ENCODE measurements around the gene ICAM3.
"Not testable (repeated sequence)": the region's sequence is repeated elsewhere in the genome, so short reads cannot be mapped to it uniquely, and the experiment has no call there.

The ICAM3 gene

GRCh38 chr19:10339380-10339960, at the start of gene ICAM3:
Gene ICAM3, minus strand, starts transcription at chr19:10339624. Its CDS starts 10 bp downstream, at chr19:10339614.
- DNase-seq, result no peak

GRCh38 chr19:10388957-10389356, 49.5 kb upstream of the ICAM3 start:
- peak; percentile 43 to 87 for DNase-seq

DNA sequence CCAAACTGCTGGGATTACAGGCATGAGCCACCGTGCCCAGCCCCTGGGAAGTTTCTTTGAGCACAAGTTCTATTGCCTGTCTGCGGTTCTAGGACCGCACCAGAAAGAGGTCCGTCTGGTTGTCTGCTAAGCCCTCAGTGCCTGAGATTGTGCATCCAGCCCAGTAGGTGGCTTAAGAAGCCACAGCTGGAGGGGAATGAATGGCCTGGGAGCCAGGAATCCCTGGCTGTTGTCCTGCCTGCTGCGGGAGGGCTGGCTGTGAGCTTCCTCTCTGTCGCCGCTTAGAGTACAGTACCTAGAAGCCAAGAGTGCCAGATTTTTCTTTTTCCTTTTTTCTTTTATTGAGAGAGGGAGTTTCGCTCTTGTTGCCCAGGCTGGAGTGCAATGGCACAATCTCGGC, 45.2 kb upstream of the ICAM3 start:
- DNase-seq, result no peak

DNA sequence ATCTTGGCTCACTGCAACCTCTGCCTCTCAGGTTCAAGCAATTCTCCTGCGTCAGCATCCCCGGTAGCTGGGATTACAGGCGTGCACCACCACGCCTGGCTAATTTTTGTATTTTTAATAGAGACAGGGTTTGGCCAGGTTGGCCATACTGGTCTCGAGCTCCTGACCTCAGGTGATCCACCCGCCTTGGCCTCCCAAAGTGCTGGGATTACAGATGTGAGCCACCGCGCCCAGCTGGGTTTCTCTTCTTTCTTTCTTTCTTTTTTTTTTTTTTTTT, 43.7 kb upstream of the ICAM3 start:
- not testable (repeated sequence) for DNase-seq

GRCh38 chr19:10380313-10381102, 41.1 kb upstream of the ICAM3 start, which contains the start of gene TYK2:
Gene TYK2, minus strand, starts transcription at chr19:10380572. Its CDS starts 2,166 bp downstream, at chr19:10378406.
- DNase-seq, result peak; percentile 98 to 100

DNA sequence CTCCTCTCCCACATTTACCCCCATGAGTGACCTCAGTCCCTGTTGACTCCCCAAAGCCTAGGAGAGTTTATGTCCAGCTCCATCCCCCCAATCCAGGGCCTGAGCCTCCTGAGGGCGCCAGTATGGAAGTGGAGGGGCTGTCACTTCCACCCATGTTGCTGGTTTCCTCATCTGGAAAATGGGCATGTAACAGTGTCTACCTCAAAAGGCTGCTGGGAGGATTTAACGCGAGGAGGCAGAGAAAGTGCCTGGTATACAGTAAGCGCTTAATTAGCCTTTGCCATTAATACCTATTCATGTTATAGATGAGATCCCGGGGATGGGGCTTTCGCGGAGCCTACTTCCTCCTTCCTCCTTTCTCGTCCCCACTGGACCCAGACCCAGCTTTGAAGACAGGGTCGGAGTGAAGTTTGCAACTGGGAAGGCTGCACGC, 40.5 kb upstream of the ICAM3 start:
- DNase-seq, result no peak

DNA sequence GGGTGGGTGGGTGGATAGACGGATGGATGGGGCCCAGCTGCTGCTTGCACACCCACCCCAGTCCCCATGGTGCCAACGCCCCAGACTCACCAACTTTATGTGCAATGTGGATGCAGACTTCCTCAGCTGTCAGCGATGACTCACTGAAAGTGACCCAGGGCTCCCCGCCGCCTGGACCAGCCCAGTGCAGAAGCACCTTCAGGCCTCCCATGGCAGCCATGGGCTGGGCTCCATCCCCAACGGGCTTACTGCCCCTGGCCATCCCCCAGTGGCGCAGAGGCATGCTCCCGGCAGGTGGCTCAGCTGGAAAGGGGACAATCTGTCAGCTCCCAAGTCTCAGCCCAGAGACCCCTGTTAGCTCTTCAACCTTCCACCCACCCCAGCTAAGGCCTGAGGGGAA, 38.7 kb upstream of the ICAM3 start:
- no peak for DNase-seq

DNA sequence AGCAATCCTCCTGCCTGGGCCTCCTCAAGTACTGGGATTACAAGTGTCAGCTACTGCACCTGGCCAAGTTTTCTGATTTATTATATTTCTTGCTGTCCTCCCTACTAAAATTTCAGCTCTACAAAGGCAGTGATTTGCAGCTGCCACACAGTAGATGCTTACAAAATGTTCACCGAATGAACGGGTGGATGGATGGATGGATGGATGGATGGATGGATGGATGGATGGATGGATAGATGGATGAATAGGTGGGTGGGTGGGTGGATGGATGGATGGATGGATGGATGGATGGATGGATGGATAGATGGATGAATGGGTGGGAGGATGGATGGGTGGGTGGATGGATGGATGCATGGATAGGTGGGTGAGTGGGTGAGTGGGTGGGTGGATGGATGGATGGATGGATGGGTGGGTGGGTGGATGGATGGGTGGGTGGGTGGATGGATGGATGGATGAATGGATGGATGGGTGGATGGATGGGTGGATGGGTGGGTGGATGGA, 37.8 kb upstream of the ICAM3 start:
- not testable (repeated sequence) for DNase-seq

- no peak for DNase-seq
Measured at GRCh38 chr19:10374931-10375330, 35.5 kb upstream of the ICAM3 start.

DNA sequence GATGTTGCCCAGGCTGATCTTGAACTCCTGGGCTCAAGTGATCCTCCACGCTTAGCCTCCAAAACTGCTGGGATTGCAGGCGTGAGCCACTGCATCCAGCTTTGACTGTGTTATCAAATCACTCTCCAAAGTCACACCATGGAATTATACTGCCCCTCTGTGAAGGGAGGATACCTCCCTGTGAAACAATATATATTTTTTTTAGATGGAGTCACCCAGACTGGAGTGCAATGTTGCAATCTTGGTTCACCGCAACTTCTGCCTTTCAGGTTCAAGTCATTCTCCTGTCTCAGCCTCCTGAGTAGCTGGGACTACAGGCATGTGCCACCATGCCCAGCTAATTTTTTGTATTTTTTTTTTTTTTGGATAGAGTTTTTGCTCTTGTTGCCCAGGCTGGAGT, 33.3 kb upstream of the ICAM3 start:
- DNase-seq, result no peak

DNA sequence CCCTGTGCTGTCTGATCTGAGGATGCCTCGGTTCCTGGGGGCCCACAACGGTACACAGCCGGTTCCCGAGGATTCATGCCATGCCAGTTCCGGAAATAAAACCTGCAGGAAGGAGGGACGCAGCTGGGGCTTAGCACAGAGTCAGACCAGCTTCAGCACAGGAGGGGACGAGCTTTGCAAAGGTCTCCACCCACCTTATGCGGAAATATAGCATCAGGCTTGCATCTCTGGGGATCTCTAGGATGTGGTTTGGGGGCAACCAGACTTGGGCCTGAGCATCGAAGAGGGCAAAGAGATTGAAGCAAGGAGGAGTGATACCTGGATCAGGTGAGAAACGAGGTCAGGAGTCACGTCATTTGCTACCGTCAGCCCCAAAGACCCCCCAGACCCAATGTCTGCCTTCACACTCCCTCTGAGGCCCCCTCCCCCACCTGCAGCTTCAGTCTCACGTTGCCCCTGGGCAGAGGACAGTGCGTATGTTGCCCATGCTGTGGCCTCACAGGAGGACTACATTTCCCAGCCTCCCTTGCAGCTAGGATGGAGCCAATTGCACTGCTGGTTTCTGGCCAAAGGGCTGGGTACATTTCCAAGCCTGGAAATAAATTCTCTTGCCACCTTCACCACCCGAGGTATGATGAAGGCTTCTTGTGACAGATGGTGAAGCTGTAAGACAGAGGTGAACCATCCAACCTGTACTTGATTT, 28.8 kb upstream of the ICAM3 start:
- DNase-seq, result no peak

- DNase-seq, result not testable (repeated sequence)
Measured at GRCh38 chr19:10366950-10367512, 27.6 kb upstream of the ICAM3 start.

GRCh38 chr19:10365518-10365917, 26.1 kb upstream of the ICAM3 start:
- DNase-seq, result no peak

- no peak for DNase-seq
Measured at GRCh38 chr19:10364644-10365043, 25.2 kb upstream of the ICAM3 start.

DNA sequence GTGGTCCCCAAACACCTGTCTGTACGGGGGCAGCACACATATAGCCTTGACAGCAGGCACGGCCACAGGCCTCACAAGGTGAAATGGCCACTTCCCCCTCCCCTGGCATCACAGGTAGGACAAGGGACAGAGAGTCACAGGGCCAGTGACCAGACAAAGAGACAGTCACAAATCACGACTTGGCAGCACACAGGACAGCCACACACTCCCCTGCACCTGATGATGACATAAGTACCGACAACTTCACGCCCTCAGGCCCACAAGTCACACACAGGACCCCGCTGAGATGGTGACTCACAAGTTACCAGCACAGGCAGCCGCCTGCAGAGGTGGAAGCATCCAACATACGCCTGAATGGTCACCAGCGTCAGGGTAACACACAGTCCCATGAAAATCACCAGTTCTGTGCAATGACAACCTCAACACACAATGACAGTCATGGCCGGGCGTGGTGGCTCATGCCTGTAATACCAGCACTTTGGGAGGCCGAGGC, 24.4 kb upstream of the ICAM3 start:
- DNase-seq, result no peak

DNA sequence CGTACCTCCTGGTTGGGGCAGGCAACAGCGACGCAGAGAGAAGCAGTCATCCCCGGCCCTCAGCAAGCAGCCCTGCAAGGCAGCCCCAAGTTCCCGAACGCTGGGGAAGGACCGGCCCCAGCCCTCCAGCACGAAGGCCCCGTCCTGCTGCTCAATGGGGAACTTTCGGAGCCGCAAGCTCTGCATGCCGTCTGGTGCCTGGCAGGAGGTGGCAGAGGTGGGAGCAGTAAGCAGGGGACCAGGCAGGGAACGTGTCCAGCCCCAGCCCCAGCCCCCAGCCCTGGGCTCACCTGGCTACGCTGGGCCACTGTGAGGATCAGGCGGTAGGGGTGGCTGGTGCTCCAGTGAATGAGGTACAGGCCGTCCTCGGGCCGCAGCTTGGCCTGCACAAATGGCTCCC, 22.8 kb upstream of the ICAM3 start:
- DNase-seq, result no peak

DNA sequence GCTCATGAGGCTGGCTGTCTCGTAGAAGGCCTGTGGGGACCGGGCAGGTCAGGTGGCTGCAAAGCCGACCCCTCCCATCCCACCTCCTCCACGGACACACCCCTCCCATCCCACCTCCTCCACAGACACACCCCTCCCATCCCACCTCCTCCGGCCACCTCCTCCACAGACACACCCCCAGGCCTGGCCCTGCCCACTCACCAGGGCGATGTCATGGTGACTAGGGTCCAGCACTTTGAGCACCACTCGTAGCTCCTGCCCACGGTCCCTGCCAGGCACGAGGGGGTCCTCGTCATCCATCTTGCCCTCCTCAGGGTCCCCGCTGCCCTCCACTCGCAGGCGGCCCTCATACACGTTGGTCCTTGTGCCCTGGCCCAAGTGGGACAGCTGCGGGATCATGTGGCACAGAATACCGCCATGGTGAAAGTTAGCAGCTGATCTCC, 22.2 kb upstream of the ICAM3 start:
- no peak for DNase-seq

DNA sequence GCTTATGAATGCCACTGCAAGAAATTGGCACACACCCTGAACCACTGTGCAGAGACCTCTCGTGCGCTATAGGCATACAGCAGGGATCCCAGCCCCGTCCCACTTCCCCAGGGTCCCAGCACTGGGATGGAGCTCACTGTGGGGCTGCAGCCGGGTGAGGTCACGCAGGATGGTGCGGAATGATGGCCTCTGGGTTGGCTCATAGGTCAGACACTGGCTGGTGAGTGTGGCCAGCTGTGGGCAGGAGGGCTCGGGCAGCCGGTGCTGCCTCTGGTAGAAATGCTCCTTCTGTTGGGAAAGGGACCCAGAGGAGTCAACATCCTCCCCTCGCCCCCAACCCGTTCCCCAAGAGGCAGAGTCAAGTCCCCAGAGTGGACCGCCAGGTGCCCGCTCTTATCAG, 17.0 kb upstream of the ICAM3 start:
- no peak for DNase-seq

DNA sequence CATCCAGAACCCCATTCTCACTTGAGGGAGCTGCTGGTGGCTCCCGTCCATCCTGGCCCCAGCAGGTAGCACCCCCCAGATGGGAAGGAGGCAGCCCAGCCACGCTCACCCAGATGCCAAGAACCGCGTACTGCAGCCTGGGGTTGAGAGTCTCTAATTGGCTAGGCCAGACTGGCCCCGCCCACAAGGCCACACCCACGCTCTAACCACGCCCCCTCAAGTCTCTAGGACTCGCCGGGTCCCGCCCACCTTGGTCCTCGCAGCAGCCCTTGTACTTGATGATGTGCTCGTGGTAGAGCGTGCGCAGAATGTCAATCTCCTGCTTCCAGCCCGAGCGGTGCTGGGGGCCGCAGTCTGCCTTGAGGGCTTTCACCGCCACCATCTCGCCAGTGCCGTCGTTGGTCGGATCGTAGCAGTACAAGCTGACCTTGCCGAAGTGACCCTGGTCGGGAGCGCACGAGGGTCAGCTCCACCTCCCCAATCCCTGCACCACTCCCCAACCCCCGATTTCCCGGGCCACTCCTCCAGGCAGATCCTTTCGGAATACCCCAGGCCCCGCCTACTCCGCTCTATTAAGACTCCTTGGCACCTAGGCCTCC, 14.5 kb upstream of the ICAM3 start:
- DNase-seq, result no peak

DNA sequence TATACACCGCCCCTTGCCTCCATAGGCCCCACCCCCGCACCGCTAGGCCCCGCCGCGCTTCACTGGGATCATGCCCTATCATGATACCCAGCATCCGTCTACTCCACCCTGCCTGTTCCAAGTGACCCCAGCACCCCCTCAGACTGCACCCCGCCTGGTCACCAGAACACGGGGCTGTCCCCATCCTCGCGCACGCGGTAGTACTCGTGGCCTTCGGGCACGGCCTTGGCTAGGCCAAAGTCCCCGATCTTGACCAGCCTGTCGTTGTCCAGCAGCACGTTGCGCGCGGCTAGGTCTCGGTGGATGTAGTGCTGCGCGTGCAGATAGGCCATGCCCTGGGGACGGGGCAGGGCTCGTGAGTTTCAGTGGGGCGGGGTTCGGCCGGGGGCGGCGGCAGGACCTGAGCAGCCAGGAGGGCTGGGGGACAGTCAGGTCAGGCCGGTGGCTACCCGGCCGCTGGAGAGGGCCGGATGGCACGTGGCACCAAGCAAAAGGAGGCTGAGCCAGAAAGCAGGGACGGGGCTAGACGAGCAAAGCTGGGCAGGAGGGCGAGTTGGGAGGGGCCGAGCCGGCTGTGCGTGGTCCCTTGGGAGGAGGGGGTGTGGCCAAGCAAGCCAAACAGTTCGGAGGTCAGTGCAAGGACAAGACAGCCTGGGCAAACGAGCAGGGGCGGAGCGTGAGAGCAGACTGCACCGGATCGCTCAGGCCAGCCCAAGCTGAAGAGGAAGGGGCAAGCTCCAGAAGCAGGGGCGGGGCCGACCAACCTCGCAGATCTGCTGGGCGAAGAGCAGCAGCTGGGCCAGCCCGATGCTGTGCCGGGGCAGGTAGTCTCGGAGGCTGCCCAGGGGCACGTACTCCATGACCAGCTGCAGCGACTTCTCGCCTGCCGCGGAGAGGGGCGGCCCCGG, 13.6 kb upstream of the ICAM3 start:
- DNase-seq, result no peak

DNA sequence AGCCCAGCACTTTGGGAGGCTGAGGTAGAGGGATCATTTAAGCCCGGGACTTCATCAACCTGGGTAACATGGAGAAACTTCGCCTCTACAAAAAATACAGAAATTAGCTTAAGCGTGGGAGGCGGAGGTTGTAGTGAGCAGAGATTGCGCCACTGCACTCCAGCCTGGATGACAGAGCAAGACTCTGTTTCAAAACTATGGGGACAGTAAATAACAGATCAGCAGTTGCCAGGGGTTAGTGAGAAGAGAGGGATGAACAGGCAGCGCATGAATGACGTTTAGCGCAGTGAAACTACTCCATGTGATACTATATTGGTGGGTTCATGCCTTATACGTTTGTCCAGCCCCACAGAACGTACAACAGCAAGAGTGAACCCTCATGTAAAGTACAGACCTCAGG, 7.1 kb upstream of the ICAM3 start:
- no peak for DNase-seq

- no peak for DNase-seq
Measured at GRCh38 chr19:10344780-10345179, 5.4 kb upstream of the ICAM3 start.

All from NCI-H446 (cell line).